WTC11 (cell line): ENCODE results near the gene NRN1. TPM values are rescaled to one million over a fixed set of nuclear protein-coding genes. Genes with fewer than 3 reads are reported as not detected.
A peak's percentile ranks its signal among the peaks of the same experiment; 100 is the strongest.
"Not testable (repeated sequence)": the region's sequence is repeated elsewhere in the genome, so short reads cannot be mapped to it uniquely, and the experiment has no call there.

Experiments used
- ATAC-seq: fragments of 200-7000 bp; cut with Tn5 transposase; 2 replicates; pipeline ENCODE4 v1.10.0; 2021; ENCODE audit warnings: mild to moderate bottlenecking, moderate library complexity
- CTCF ChIA-PET: fragments of 300-600 bp; sonication (Branson Sonifier 250); formaldehyde crosslinking; loops from one replicate; lab custom pipeline; 2021; ENCODE audit warnings: antibody characterized with exemption; lab: Charles Lee
- POLR2A ChIA-PET: fragments of 350-600 bp; sonication (Branson Sonifier 250); formaldehyde crosslinking; loops from one replicate; lab custom pipeline; 2021; ENCODE audit warnings: antibody characterized with exemption; lab: Charles Lee
- DNase-seq: peaks from one replicate; pipeline ENCODE4 v3.0.0; 2021; ENCODE audit warnings: low spot score
- H3K27ac Mint-ChIP-seq: 2 replicates; pipeline ENCODE4 v1.8.0; 2021; ENCODE audit warnings: mixed read lengths
- H3K27me3 Mint-ChIP-seq: 2 replicates; pipeline ENCODE4 v1.8.0; 2021; ENCODE audit warnings: low read depth, mild to moderate bottlenecking, moderate library complexity, mixed read lengths
- H3K36me3 Mint-ChIP-seq: 2 replicates; pipeline ENCODE4 v1.8.0; 2021; ENCODE audit warnings: mixed read lengths
- H3K4me1 Mint-ChIP-seq: 2 replicates; pipeline ENCODE4 v1.8.0; 2022; ENCODE audit warnings: mixed read lengths
- H3K4me3 Mint-ChIP-seq: 2 replicates; pipeline ENCODE4 v1.8.0; 2021; ENCODE audit warnings: mild to moderate bottlenecking, moderate library complexity, mixed read lengths
- H3K9me3 Mint-ChIP-seq: 2 replicates; pipeline ENCODE4 v1.8.0; 2021; ENCODE audit warnings: mixed read lengths
- CREB1 ChIP-seq: sonication (generic); formaldehyde crosslinking; IDR thresholded peaks from 2 replicates; pipeline ENCODE4 v1.8.0; 2023; ENCODE audit warnings: mild to moderate bottlenecking, missing genetic modification reagents
- CREM ChIP-seq: sonication (generic); formaldehyde crosslinking; IDR thresholded peaks from 2 replicates; pipeline ENCODE4 v1.8.1; 2022; ENCODE audit warnings: mild to moderate bottlenecking, missing genetic modification reagents, moderate library complexity
- ESRRA ChIP-seq: sonication (generic); formaldehyde crosslinking; IDR thresholded peaks from 2 replicates; pipeline ENCODE4 v1.8.1; 2022; ENCODE audit warnings: mild to moderate bottlenecking, missing genetic modification reagents, borderline replicate concordance
- FOXK1 ChIP-seq: sonication (generic); formaldehyde crosslinking; IDR thresholded peaks from 2 replicates; pipeline ENCODE4 v1.8.0; 2022; ENCODE audit warnings: mild to moderate bottlenecking, moderate library complexity, missing genetic modification reagents
- NFATC4 ChIP-seq: fragments of 250-450 bp; sonication (Bioruptor Pico); IDR thresholded peaks from 2 replicates; pipeline ENCODE4 v1.9.0; 2021; ENCODE audit warnings: mild to moderate bottlenecking
- NFE2L1 ChIP-seq: sonication (generic); formaldehyde crosslinking; IDR thresholded peaks from 2 replicates; pipeline ENCODE4 v1.8.1; 2023; ENCODE audit warnings: missing genetic modification reagents
- NR2C2 ChIP-seq: sonication (generic); formaldehyde crosslinking; IDR thresholded peaks from 2 replicates; pipeline ENCODE4 v1.8.0; 2022; ENCODE audit warnings: mild to moderate bottlenecking, missing genetic modification reagents
- RORB ChIP-seq: fragments of 250-450 bp; sonication (Bioruptor Pico); IDR thresholded peaks from 2 replicates; pipeline ENCODE4 v1.9.0; 2021; ENCODE audit warnings: mild to moderate bottlenecking
- SMAD3 ChIP-seq: sonication (generic); formaldehyde crosslinking; IDR thresholded peaks from 2 replicates; pipeline ENCODE4 v1.8.0; 2022; ENCODE audit warnings: missing genetic modification reagents, mild to moderate bottlenecking, borderline replicate concordance
- SP1 ChIP-seq: sonication (generic); formaldehyde crosslinking; conservative IDR thresholded peaks from 2 replicates; pipeline ENCODE4 v1.8.1; 2022; ENCODE audit warnings: missing genetic modification reagents
- ZNF317 ChIP-seq: sonication (generic); formaldehyde crosslinking; IDR thresholded peaks from 2 replicates; pipeline ENCODE4 v1.8.1; 2023; ENCODE audit warnings: low read depth, mild to moderate bottlenecking, moderate library complexity, missing genetic modification reagents, borderline replicate concordance
- total RNA-seq: library from RNA; stranded (reverse); gene quantifications from 3 replicates; pipeline ENCODE4 v1.2.3, GENCODE V29; 2021
- TF ChIP-seq, protein P1 (sequence below): sonication (generic); formaldehyde crosslinking; IDR thresholded peaks from 2 replicates; pipeline ENCODE4 v1.8.0; 2023; ENCODE audit warnings: missing genetic modification reagents, mild to moderate bottlenecking, borderline replicate concordance
- TF ChIP-seq, protein P2 (sequence below): sonication (generic); formaldehyde crosslinking; IDR thresholded peaks from 2 replicates; pipeline ENCODE4 v1.8.1; 2022; ENCODE audit warnings: low read depth, mild to moderate bottlenecking, moderate library complexity, missing genetic modification reagents, borderline replicate concordance
- TF ChIP-seq, protein P3 (sequence below): sonication (generic); formaldehyde crosslinking; IDR thresholded peaks from 2 replicates; pipeline ENCODE4 v1.8.0; 2022; ENCODE audit warnings: missing genetic modification reagents
- TF ChIP-seq, protein P4 (sequence below): sonication (generic); formaldehyde crosslinking; IDR thresholded peaks from 2 replicates; pipeline ENCODE4 v1.8.1; 2022; ENCODE audit warnings: missing genetic modification reagents, borderline replicate concordance
- TF ChIP-seq, protein P5 (sequence below): sonication (generic); formaldehyde crosslinking; IDR thresholded peaks from 2 replicates; pipeline ENCODE4 v1.8.0; 2022; ENCODE audit warnings: mild to moderate bottlenecking, missing genetic modification reagents

Gene NRN1
- total RNA-seq, 1 experiment from 2014 or later, result 0.66 TPM

DNA sequence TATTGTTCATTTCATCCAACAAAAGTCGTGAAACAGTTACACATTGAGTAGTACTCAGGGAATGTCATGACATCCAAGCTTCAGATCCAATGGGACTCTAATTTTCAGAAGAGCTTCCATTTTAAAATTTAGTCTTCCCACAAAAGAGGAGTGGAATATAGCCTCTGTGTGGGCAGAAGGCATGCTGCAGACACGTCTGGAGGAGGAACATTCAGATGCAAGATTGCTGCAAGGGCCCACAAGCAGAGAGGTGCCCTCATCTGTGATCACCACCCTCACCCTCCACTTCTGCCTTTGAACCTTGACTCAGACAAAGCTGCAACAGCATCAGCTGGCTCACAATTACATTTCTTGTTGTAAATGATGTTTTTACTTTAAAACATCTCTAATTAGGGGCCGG is 29.9 kb downstream of the NRN1 start (continued):
- TF ChIP-seq, protein P1, sequence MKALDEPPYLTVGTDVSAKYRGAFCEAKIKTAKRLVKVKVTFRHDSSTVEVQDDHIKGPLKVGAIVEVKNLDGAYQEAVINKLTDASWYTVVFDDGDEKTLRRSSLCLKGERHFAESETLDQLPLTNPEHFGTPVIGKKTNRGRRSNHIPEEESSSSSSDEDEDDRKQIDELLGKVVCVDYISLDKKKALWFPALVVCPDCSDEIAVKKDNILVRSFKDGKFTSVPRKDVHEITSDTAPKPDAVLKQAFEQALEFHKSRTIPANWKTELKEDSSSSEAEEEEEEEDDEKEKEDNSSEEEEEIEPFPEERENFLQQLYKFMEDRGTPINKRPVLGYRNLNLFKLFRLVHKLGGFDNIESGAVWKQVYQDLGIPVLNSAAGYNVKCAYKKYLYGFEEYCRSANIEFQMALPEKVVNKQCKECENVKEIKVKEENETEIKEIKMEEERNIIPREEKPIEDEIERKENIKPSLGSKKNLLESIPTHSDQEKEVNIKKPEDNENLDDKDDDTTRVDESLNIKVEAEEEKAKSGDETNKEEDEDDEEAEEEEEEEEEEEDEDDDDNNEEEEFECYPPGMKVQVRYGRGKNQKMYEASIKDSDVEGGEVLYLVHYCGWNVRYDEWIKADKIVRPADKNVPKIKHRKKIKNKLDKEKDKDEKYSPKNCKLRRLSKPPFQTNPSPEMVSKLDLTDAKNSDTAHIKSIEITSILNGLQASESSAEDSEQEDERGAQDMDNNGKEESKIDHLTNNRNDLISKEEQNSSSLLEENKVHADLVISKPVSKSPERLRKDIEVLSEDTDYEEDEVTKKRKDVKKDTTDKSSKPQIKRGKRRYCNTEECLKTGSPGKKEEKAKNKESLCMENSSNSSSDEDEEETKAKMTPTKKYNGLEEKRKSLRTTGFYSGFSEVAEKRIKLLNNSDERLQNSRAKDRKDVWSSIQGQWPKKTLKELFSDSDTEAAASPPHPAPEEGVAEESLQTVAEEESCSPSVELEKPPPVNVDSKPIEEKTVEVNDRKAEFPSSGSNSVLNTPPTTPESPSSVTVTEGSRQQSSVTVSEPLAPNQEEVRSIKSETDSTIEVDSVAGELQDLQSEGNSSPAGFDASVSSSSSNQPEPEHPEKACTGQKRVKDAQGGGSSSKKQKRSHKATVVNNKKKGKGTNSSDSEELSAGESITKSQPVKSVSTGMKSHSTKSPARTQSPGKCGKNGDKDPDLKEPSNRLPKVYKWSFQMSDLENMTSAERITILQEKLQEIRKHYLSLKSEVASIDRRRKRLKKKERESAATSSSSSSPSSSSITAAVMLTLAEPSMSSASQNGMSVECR, result no peak

DNA sequence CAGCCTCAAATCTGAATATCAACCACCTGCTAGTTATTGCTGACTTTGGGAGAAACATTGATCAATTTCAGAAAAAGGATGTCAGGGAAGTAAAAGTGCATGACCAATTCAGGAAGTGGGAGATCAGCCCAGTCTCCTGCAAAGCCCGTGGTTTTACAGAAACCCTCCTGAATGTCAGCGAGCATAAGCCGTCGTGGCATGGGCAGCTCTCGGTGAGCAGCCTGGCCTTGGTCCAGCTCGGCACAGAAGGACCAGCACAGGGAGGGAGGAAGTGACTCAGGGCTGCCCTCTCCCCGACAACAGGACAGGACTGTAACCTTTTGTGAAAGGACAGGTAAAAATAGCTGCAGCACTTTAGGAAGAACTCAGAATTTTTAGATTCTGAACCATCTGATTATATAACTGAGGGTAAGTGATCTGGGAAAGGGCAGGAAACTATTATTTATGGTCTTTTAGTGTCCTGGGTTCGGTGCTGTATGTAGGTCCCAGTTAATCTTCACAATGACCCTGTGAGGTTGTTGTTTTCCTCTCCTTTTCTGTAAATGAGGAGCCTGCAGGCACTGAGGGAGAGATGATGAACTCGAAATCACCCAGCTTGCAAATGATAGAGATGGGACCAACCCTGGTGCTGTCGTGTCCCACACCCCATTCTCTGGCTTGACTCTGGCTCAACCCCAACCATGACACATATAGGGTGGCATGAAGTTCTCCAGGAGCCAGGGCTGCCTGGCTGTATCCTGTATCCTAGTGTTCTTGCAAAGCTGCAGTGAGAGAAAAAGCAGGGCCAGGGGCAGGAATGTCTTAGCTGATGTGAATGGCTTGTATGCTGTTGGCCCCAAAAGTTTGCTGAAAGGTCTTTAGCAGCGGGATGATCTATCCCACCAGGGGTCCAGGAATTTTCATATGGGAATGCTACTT is 37.6 kb downstream of the NRN1 start:
- CTCF ChIA-PET, result interaction anchor here (0.6 kb wide), 1 partner anchor 365 kb away, joined by 3 read pairs; no protein-coding TSS in a partner anchor
- Mint-ChIP-seq H3K27ac (no peak overlapping the region), H3K9me3 (peaks cover 11% of the 10 kb centered on the region), H3K27me3 (no peaks in the 10 kb centered on the region), H3K4me1 (peaks cover 18% of the 10 kb centered on the region), H3K36me3 (no peaks in the 10 kb centered on the region), H3K4me3 (no peak overlapping the region)
- ATAC-seq (peak; percentile 34; the same call in 1 of the 2 replicates), DNase-seq (no peak)
- POLR2A ChIA-PET, result interaction anchor here (0.6 kb wide), 1 partner anchor 114 kb away, joined by 3 read pairs; no protein-coding TSS in a partner anchor
- no peak for TF ChIP-seq SP1 (CRISPR knock-in tag)
- no peak for TF ChIP-seq CREM (CRISPR knock-in tag)
- TF ChIP-seq NFATC4 (CRISPR knock-in tag), result no peak
- no peak for TF ChIP-seq SMAD3 (CRISPR knock-in tag)
- no peak for TF ChIP-seq NR2C2
- no peak for TF ChIP-seq ZNF317
- TF ChIP-seq CREB1 (CRISPR knock-in tag), result no peak
- TF ChIP-seq FOXK1 (CRISPR knock-in tag), result no peak
- TF ChIP-seq RORB, result no peak
- no peak for TF ChIP-seq NFE2L1
- no peak for TF ChIP-seq ESRRA (CRISPR knock-in tag)
- TF ChIP-seq, protein P2, sequence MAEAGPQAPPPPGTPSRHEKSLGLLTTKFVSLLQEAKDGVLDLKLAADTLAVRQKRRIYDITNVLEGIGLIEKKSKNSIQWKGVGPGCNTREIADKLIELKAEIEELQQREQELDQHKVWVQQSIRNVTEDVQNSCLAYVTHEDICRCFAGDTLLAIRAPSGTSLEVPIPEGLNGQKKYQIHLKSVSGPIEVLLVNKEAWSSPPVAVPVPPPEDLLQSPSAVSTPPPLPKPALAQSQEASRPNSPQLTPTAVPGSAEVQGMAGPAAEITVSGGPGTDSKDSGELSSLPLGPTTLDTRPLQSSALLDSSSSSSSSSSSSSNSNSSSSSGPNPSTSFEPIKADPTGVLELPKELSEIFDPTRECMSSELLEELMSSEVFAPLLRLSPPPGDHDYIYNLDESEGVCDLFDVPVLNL (CRISPR knock-in tag), result no peak

DNA sequence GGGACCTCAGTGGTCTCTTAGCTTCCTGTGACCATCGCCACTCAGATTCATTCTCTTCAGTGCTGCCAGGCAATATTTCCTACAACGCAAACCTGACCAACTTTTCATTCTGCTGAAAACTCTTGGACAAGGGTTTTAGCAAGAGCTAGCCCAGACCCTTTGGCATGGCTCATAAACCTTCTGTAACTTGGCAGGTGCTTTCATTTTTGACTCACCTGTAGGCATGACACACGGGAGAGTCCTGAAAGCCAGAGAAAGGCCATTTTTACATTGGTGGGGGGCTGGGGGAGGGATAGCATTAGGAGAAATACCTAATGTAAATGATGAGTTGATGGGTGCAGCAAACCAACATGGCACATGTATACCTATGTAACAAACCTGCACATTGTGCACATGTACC is 38.7 kb downstream of the NRN1 start:
- not testable (repeated sequence) for H3K4me3 Mint-ChIP-seq, H3K9me3 Mint-ChIP-seq, H3K27me3 Mint-ChIP-seq, ATAC-seq, DNase-seq, H3K36me3 Mint-ChIP-seq, H3K27ac Mint-ChIP-seq
- H3K4me1 Mint-ChIP-seq, result peaks cover 18% of the 10 kb centered on the region
- CTCF ChIA-PET, result interaction anchor here (1.3 kb wide), 1 partner anchor 27 kb away, joined by 3 read pairs; no protein-coding TSS in a partner anchor
- POLR2A ChIA-PET, result interaction anchor here (0.6 kb wide), 1 partner anchor 113 kb away, joined by 3 read pairs; no protein-coding TSS in a partner anchor

DNA sequence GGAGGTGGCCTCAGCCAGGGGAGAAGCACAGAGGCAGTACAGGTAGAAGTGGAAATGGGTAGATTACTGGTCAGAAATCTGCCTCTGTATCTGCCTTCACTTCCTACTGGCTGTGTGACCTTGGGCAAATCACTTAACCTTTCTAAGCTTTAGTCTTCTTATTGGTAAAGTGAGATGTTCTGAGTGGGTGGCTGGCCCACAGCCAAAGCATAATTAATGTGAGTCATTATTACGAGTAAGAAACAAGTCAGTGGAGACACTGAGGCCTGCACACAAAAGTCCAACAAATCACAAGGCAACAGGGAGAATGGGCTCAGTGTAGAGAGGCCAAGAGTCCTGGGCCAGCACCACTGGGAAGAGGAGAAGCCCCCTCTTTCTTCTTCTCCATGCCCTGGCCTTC is 39.1 kb downstream of the NRN1 start:
- ChIA-PET POLR2A (no interaction called here), CTCF (interaction anchor here (1.3 kb wide), 1 partner anchor 28 kb away, joined by 3 read pairs; no protein-coding TSS in a partner anchor)
- DNase-seq, result no peak
- Mint-ChIP-seq H3K27me3 (no peaks in the 10 kb centered on the region), H3K9me3 (peaks cover 4% of the 10 kb centered on the region), H3K36me3 (no peaks in the 10 kb centered on the region), H3K4me3 (no peak overlapping the region), H3K4me1 (peaks cover 18% of the 10 kb centered on the region), H3K27ac (no peak overlapping the region)
- ATAC-seq, result no peak
- TF ChIP-seq, protein P3, sequence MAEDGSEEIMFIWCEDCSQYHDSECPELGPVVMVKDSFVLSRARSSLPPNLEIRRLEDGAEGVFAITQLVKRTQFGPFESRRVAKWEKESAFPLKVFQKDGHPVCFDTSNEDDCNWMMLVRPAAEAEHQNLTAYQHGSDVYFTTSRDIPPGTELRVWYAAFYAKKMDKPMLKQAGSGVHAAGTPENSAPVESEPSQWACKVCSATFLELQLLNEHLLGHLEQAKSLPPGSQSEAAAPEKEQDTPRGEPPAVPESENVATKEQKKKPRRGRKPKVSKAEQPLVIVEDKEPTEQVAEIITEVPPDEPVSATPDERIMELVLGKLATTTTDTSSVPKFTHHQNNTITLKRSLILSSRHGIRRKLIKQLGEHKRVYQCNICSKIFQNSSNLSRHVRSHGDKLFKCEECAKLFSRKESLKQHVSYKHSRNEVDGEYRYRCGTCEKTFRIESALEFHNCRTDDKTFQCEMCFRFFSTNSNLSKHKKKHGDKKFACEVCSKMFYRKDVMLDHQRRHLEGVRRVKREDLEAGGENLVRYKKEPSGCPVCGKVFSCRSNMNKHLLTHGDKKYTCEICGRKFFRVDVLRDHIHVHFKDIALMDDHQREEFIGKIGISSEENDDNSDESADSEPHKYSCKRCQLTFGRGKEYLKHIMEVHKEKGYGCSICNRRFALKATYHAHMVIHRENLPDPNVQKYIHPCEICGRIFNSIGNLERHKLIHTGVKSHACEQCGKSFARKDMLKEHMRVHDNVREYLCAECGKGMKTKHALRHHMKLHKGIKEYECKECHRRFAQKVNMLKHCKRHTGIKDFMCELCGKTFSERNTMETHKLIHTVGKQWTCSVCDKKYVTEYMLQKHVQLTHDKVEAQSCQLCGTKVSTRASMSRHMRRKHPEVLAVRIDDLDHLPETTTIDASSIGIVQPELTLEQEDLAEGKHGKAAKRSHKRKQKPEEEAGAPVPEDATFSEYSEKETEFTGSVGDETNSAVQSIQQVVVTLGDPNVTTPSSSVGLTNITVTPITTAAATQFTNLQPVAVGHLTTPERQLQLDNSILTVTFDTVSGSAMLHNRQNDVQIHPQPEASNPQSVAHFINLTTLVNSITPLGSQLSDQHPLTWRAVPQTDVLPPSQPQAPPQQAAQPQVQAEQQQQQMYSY (CRISPR knock-in tag), result no peak
- TF ChIP-seq, protein P4, sequence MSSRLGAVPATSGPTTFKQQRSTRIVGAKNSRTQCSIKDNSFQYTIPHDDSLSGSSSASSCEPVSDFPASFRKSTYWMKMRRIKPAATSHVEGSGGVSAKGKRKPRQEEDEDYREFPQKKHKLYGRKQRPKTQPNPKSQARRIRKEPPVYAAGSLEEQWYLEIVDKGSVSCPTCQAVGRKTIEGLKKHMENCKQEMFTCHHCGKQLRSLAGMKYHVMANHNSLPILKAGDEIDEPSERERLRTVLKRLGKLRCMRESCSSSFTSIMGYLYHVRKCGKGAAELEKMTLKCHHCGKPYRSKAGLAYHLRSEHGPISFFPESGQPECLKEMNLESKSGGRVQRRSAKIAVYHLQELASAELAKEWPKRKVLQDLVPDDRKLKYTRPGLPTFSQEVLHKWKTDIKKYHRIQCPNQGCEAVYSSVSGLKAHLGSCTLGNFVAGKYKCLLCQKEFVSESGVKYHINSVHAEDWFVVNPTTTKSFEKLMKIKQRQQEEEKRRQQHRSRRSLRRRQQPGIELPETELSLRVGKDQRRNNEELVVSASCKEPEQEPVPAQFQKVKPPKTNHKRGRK (CRISPR knock-in tag), result no peak
- TF ChIP-seq, protein P5, sequence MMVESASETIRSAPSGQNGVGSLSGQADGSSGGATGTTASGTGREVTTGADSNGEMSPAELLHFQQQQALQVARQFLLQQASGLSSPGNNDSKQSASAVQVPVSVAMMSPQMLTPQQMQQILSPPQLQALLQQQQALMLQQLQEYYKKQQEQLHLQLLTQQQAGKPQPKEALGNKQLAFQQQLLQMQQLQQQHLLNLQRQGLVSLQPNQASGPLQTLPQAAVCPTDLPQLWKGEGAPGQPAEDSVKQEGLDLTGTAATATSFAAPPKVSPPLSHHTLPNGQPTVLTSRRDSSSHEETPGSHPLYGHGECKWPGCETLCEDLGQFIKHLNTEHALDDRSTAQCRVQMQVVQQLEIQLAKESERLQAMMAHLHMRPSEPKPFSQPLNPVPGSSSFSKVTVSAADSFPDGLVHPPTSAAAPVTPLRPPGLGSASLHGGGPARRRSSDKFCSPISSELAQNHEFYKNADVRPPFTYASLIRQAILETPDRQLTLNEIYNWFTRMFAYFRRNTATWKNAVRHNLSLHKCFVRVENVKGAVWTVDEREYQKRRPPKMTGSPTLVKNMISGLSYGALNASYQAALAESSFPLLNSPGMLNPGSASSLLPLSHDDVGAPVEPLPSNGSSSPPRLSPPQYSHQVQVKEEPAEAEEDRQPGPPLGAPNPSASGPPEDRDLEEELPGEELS (CRISPR knock-in tag), result no peak
